Lower leg skin (tissue), 3 donors: ENCODE data around the gene CD34.

ENCODE experiments used
- POLR2A ChIP-seq, 2 donors: fragments of 450-650 bp; IDR thresholded peaks; one replicate each; pipeline ENCODE4 v1.6.1; 2016 to 2017; ENCODE audit warnings: antibody characterized with exemption in 2 of 2, mild to moderate bottlenecking in 1 of 2, moderate library complexity in 1 of 2
- TF ChIP-seq, protein P1 (sequence below), 3 donors: fragments of 450-650 bp; IDR thresholded peaks; one replicate each; pipeline ENCODE4 v1.5.1; 2016; ENCODE audit warnings: antibody characterized with exemption in 3 of 3, mild to moderate bottlenecking in 3 of 3, moderate library complexity in 2 of 3

DNA sequence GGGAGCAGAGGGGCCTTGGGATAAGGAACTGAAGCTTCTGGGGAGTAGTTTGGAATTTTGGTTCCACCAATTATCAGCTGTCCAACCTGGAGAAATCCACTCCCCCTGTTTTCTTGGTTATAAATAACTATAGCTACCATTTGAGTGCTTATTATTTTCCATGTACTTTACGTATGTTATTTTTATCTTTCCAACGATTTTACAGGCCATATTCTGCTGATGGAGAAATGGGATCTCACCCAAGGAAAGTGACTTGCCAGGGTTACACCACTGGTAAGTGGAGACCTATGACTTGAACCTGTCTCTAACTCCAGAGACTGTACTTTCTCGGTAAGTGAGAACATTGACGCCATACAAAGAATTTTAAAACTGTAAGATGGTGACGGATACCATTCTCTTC, 49.0 kb upstream of the CD34 start:
- TF ChIP-seq, protein P1, sequence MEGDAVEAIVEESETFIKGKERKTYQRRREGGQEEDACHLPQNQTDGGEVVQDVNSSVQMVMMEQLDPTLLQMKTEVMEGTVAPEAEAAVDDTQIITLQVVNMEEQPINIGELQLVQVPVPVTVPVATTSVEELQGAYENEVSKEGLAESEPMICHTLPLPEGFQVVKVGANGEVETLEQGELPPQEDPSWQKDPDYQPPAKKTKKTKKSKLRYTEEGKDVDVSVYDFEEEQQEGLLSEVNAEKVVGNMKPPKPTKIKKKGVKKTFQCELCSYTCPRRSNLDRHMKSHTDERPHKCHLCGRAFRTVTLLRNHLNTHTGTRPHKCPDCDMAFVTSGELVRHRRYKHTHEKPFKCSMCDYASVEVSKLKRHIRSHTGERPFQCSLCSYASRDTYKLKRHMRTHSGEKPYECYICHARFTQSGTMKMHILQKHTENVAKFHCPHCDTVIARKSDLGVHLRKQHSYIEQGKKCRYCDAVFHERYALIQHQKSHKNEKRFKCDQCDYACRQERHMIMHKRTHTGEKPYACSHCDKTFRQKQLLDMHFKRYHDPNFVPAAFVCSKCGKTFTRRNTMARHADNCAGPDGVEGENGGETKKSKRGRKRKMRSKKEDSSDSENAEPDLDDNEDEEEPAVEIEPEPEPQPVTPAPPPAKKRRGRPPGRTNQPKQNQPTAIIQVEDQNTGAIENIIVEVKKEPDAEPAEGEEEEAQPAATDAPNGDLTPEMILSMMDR (IDR thresholded peaks at IDR 0.05), result no peak
- no peak for TF ChIP-seq POLR2A (IDR thresholded peaks at IDR 0.05)
